Gastrocnemius medialis (tissue), 4 donors: ENCODE measurements around the gene ITPRIP.

Experiments
- POLR2A ChIP-seq, 2 donors: fragments of 450-650 bp; IDR thresholded peaks; one replicate each; pipeline ENCODE4 v1.6.1; 2017; ENCODE audit warnings: antibody characterized with exemption in 2 of 2, mild to moderate bottlenecking in 2 of 2, moderate library complexity in 2 of 2
- TF ChIP-seq, protein P1 (sequence below), 5 experiments: fragments of 450-650 bp in 3 of 5; fragments of 200-600 bp in 2 of 5; sonication (generic) in 2 of 5; IDR thresholded peaks in 4 of 5; conservative IDR thresholded peaks in 1 of 5; 1 replicate in 4 of 5; 2 replicates in 1 of 5; pipeline ENCODE4 v1.5.1; 2016 to 2019; ENCODE audit warnings: antibody characterized with exemption in 5 of 5, mild to moderate bottlenecking in 3 of 5, moderate library complexity in 3 of 5

DNA sequence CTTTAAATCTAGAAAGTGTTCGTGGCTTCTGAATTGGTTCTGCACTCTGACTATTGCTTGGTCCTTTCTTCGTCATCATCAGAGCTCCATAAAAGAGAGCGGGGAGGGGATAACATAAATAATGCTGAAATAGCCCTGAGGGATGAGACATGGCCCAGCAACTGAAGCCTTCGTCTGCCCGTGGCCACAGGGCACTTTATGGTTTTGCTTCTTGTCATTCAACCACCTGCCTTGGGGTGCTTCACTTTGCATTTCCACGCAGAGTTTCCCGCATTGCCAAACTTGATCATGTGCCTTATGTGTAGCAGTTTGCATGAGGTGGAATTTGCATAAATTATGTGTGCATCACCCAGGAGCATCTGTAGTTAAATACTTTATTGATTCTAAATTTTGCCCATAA is 53.4 kb downstream of the ITPRIP start:
- TF ChIP-seq, protein P1, sequence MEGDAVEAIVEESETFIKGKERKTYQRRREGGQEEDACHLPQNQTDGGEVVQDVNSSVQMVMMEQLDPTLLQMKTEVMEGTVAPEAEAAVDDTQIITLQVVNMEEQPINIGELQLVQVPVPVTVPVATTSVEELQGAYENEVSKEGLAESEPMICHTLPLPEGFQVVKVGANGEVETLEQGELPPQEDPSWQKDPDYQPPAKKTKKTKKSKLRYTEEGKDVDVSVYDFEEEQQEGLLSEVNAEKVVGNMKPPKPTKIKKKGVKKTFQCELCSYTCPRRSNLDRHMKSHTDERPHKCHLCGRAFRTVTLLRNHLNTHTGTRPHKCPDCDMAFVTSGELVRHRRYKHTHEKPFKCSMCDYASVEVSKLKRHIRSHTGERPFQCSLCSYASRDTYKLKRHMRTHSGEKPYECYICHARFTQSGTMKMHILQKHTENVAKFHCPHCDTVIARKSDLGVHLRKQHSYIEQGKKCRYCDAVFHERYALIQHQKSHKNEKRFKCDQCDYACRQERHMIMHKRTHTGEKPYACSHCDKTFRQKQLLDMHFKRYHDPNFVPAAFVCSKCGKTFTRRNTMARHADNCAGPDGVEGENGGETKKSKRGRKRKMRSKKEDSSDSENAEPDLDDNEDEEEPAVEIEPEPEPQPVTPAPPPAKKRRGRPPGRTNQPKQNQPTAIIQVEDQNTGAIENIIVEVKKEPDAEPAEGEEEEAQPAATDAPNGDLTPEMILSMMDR (IDR thresholded peaks at IDR 0.05 in 4 of 5, conservative IDR thresholded peaks at IDR 0.05 in 1 of 5) = no peak
- TF ChIP-seq POLR2A (IDR thresholded peaks at IDR 0.05) = no peak
